Neural crest cell (in vitro differentiated cells): ENCODE measurements around the gene NCL. TPM values are rescaled to one million over a fixed set of nuclear protein-coding genes. Genes with fewer than 3 reads are reported as not detected.

ENCODE experiments used
- DNase-seq: peaks from one replicate; pipeline ENCODE4 v3.0.0; 2021; ENCODE audit warnings: low read depth, mixed read lengths, low spot score
- H3K27ac Mint-ChIP-seq: one replicate; pipeline ENCODE4 v1.8.0; 2021; ENCODE audit warnings: mild to moderate bottlenecking, mixed read lengths; ENCODE audit not compliant: unreplicated experiment
- H3K27me3 Mint-ChIP-seq: 2 replicates; pipeline ENCODE4 v1.8.0; 2021; ENCODE audit warnings: low read depth, mild to moderate bottlenecking, mixed read lengths
- H3K36me3 Mint-ChIP-seq: 2 replicates; pipeline ENCODE4 v1.8.0; 2021; ENCODE audit warnings: low read depth, mild to moderate bottlenecking, mixed read lengths
- H3K4me1 Mint-ChIP-seq: 2 replicates; pipeline ENCODE4 v1.8.0; 2021; ENCODE audit warnings: mixed read lengths
- H3K4me3 Mint-ChIP-seq: one replicate; pipeline ENCODE4 v1.8.0; 2021; ENCODE audit warnings: mild to moderate bottlenecking, mixed read lengths
- H3K9me3 Mint-ChIP-seq: 2 replicates; pipeline ENCODE4 v1.8.0; 2021; ENCODE audit warnings: mixed read lengths
- CTCF ChIP-seq: fragments of 200-600 bp; sonication (generic); conservative IDR thresholded peaks from 2 replicates; pipeline ENCODE4 v1.5.0; 2021; ENCODE audit warnings: antibody characterized with exemption, mild to moderate bottlenecking
- total RNA-seq: library from RNA; stranded (reverse); gene quantifications from 2 replicates; pipeline ENCODE4 v1.2.1, GENCODE V29; 2021

The NCL gene
- total RNA-seq, 1 donor from 2014 or later, result 999 TPM

- Mint-ChIP-seq H3K27me3 (no peaks in the 10 kb centered on the region), H3K9me3 (peaks cover 4% of the 10 kb centered on the region)
Measured at GRCh38 chr2:231486851-231487596, 22.7 kb upstream of the NCL start.

DNA sequence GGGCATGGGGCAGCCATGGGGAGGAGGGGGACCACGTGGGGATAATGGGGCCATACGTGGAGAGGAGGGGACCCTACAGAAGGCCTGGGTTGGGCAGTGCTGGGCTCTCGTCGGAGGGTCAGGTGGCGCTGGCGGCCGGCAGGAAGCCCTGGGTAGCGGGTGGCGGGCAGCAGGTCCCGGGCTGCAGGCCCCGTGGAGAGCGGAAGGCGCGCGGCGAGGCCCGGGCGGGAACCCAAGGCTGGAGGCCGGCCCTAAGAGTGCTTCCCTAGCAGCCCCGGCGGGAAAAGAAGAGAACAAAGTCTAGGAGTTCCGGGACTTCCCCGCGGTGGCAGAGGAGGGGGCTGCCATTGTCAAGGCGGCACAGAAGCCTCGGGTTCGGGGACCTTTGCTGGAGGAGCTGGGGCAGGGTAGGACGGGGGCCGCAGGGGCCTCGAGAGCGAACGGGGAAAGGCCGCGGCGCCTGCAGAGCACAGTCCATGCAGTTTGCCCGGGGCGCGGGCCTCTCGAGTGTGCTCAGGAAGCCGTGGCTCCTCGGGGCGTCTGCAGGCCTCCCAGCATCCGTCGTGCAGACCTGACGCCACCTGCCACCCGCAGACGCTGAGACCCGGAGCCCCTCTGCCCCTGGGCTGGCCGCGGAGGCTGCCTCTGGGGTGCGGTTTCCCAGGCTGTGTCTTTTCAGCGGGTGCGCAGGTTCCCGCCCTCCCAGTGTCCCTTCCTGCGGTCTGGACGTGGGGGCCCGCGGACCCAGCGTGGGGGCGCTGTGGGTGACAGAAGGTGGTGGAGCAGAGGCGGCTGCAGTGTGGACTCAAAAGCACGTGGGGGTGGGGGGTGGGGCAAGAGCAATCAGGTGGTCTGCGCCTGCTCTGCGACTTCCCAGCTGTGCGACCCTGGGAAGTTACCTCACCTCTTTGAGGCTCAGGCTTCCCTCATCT, 19.4 kb upstream of the NCL start:
- H3K4me1 Mint-ChIP-seq, result no peaks in the 10 kb centered on the region
- no peaks in the 10 kb centered on the region for H3K27me3 Mint-ChIP-seq
- TF ChIP-seq CTCF, result no peak
- peaks cover 2% of the 10 kb centered on the region for H3K9me3 Mint-ChIP-seq
- H3K27ac Mint-ChIP-seq, result no peak overlapping the region
- DNase-seq, result no peak
- no peak overlapping the region for H3K4me3 Mint-ChIP-seq
- H3K36me3 Mint-ChIP-seq, result peaks cover 4% of the 10 kb centered on the region

More at GRCh38 chr2:231486851-231487596, 22.7 kb upstream of the NCL start:
- DNase-seq, result no peak
- H3K4me1 Mint-ChIP-seq, result no peaks in the 10 kb centered on the region
- H3K4me3 Mint-ChIP-seq, result no peak overlapping the region
- TF ChIP-seq CTCF, result no peak
- peaks cover 6% of the 10 kb centered on the region for H3K36me3 Mint-ChIP-seq
- H3K27ac Mint-ChIP-seq, result peak overlapping the region; percentile 63

GRCh38 chr2:231482806-231483391, 18.6 kb upstream of the NCL start:
- no peaks in the 10 kb centered on the region for H3K36me3 Mint-ChIP-seq
- H3K4me3 Mint-ChIP-seq, result no peak overlapping the region
- H3K4me1 Mint-ChIP-seq, result no peaks in the 10 kb centered on the region
- H3K27me3 Mint-ChIP-seq, result no peaks in the 10 kb centered on the region
- H3K9me3 Mint-ChIP-seq, result no peaks in the 10 kb centered on the region
- no peak overlapping the region for H3K27ac Mint-ChIP-seq
- peak; percentile 81 for TF ChIP-seq CTCF
- peak; percentile 72 for DNase-seq

GRCh38 chr2:231480781-231481180, 16.5 kb upstream of the NCL start:
- TF ChIP-seq CTCF, result no peak
- Mint-ChIP-seq H3K4me1 (no peaks in the 10 kb centered on the region), H3K27me3 (no peaks in the 10 kb centered on the region), H3K27ac (no peak overlapping the region), H3K4me3 (no peak overlapping the region), H3K36me3 (no peaks in the 10 kb centered on the region), H3K9me3 (no peaks in the 10 kb centered on the region)
- no peak for DNase-seq

DNA sequence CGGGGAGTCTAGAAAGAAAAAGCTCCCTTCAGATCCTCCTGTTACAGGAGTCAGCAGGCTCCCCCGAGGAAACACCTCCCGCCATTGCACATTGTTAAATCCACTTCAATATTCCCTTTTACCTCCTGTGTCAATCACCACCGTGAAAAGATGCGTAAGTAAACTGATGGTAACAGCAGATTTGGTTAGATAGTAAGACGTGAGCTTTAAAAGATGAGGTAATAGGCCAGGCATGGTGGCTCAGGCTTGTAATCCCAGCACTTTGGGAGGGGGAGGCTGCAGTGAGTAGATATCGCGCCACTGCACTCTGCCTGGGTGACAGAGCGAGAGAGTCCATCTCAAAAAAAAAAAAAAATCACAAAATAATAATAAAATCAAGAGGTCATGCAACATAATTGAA, 15.2 kb upstream of the NCL start:
- H3K27ac Mint-ChIP-seq, result no peak overlapping the region
- no peaks in the 10 kb centered on the region for H3K36me3 Mint-ChIP-seq
- no peak for DNase-seq
- H3K9me3 Mint-ChIP-seq, result no peaks in the 10 kb centered on the region
- TF ChIP-seq CTCF, result no peak
- no peaks in the 10 kb centered on the region for H3K4me1 Mint-ChIP-seq
- H3K4me3 Mint-ChIP-seq, result no peak overlapping the region
- no peaks in the 10 kb centered on the region for H3K27me3 Mint-ChIP-seq
